Measurements from ENCODE around the gene ITPR1.
A peak's percentile ranks its signal among the peaks of the same experiment; 100 is the strongest.

The ITPR1 gene

GRCh38 chr3:4850211-4850927 is 357.2 kb downstream of the ITPR1 start:
- Histone ChIP-seq H3K27me3 (replicated peaks) (no peaks in the 10 kb centered on the region), H3K36me3 (replicated peaks) (no peaks in the 10 kb centered on the region), H3K27ac (no peak overlapping the region), H3K4me3 (ENCODE audit: low read depth, low read length) (no peak overlapping the region)
- TF ChIP-seq, protein P1, sequence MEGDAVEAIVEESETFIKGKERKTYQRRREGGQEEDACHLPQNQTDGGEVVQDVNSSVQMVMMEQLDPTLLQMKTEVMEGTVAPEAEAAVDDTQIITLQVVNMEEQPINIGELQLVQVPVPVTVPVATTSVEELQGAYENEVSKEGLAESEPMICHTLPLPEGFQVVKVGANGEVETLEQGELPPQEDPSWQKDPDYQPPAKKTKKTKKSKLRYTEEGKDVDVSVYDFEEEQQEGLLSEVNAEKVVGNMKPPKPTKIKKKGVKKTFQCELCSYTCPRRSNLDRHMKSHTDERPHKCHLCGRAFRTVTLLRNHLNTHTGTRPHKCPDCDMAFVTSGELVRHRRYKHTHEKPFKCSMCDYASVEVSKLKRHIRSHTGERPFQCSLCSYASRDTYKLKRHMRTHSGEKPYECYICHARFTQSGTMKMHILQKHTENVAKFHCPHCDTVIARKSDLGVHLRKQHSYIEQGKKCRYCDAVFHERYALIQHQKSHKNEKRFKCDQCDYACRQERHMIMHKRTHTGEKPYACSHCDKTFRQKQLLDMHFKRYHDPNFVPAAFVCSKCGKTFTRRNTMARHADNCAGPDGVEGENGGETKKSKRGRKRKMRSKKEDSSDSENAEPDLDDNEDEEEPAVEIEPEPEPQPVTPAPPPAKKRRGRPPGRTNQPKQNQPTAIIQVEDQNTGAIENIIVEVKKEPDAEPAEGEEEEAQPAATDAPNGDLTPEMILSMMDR (IDR thresholded peaks at IDR 0.05; ENCODE audit: low read depth, low read length, missing control alignments) = no peak
- no peak for DNase-seq
- in situ Hi-C loops (cut with HindIII; ENCODE audit: low pct_ligation_motif_present, low sequenced_read_pairs) = no loop called here

DNA sequence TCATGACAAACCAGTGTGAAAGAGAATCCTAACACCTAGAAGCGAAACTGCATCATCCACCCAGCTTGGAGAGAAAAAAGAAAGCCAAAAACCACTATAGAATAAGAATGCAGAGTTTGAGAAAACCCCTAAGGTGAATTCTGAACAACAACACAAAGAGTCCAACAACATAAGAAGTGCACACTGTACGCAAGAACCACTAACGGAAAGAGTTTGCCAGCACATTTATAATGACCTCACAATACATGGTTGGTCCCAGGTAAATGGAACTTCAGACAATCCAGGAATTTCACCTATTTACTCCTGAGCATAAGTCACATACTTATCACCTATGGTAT is 357.7 kb downstream of the ITPR1 start:
- no peak overlapping the region for H3K27ac ChIP-seq
- TF ChIP-seq, protein P1 (IDR thresholded peaks at IDR 0.05; ENCODE audit: low read depth, low read length, missing control alignments) = no peak
- DNase-seq = no peak

DNA sequence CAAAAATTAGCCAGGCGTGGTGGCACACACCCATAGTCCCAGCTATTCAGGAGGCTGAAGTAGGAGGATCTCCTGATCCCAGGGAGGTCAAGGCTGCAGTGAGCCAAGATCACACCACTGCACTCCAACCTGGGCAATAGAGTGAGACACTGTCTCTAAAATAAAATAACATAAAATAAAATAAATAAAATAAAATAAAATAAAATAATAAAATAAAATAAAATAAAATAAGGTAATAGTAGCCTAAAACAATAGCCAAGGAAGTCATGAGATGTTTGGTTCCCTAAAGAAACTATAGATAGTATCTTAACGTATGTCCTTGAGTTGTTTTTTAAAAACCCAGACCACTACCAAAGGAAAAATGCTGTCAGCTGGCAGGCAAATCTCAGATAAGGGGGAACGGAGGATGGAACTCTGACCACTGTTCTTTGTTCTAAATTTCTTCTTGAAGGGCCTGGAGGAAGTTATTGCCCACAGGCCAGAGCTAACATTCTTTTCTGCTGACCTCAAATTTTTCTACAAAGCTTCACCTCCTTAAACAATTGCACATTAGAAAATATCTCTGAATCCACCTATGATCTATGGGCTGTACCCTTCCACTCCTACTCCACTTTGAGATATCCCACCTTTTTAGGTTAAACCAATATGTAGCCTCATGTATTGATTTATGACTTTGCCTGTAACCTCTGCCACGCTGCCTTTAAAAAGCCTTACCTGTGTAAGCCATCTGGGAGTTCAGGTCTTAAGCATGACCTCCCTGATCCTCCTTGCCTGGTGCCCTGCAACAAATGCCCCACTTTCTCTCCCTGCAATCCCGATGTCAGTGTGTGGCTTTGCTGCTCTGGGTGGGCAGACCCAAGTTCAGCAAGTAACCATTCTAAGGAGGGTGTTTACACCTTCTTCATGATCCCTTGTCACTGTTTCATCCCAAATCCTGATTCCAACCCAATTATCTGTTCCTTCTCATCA is 359.9 kb downstream of the ITPR1 start:
- H3K4me3 ChIP-seq (ENCODE audit: low read depth, low read length) = no peak overlapping the region
- TF ChIP-seq, protein P1 (IDR thresholded peaks at IDR 0.05; ENCODE audit: low read depth, low read length, missing control alignments) = no peak
- peak; percentile 35 for DNase-seq
- H3K36me3 ChIP-seq (replicated peaks) = no peaks in the 10 kb centered on the region
- H3K27me3 ChIP-seq (replicated peaks) = no peaks in the 10 kb centered on the region
- no peak overlapping the region for H3K27ac ChIP-seq
- in situ Hi-C loops (cut with HindIII; ENCODE audit: low pct_ligation_motif_present, low sequenced_read_pairs) = no loop called here

More for the DNA sequence above, 357.7 kb downstream of the ITPR1 start:
- in situ Hi-C loops (cut with HindIII; ENCODE audit: low pct_ligation_motif_present, low sequenced_read_pairs) = no loop called here
- H3K27me3 ChIP-seq (replicated peaks) = no peaks in the 10 kb centered on the region
- H3K36me3 ChIP-seq (replicated peaks) = no peaks in the 10 kb centered on the region
- no peak overlapping the region for H3K4me3 ChIP-seq (ENCODE audit: low read depth, low read length)

GRCh38 chr3:4853749-4854140 is 360.6 kb downstream of the ITPR1 start:
- in situ Hi-C loops (cut with HindIII; ENCODE audit: low pct_ligation_motif_present, low sequenced_read_pairs) = no loop called here
- TF ChIP-seq, protein P1 (IDR thresholded peaks at IDR 0.05; ENCODE audit: low read depth, low read length, missing control alignments) = no peak
- H3K27ac ChIP-seq = no peak overlapping the region

DNA sequence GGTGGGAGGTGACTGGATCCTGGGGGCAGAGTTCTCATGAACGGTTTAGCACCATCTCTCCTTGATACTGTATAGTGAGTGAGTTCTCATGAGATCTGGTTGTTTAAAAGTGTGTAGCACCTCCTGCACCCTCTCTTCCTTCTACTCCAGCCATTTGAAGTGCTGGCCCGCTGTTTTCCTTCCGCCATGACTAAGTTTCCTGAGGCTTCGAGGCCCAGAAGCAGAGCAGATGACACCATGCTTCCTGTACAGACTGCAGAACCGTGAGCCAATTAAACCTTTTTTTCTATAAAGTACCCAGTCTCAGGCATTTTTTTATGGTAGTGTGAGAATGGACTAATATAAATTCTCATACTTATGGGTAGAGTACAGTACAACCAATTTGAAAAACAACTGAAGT is 362.5 kb downstream of the ITPR1 start:
- Histone ChIP-seq H3K4me3 (ENCODE audit: low read depth, low read length) (no peak overlapping the region), H3K27me3 (replicated peaks) (no peaks in the 10 kb centered on the region), H3K27ac (no peak overlapping the region), H3K36me3 (replicated peaks) (no peaks in the 10 kb centered on the region)
- DNase-seq = no peak
- TF ChIP-seq, protein P1 (IDR thresholded peaks at IDR 0.05; ENCODE audit: low read depth, low read length, missing control alignments) = no peak
- in situ Hi-C loops (cut with HindIII; ENCODE audit: low pct_ligation_motif_present, low sequenced_read_pairs) = no loop called here

More at GRCh38 chr3:4853749-4854140, 360.6 kb downstream of the ITPR1 start:
- H3K36me3 ChIP-seq (replicated peaks) = no peaks in the 10 kb centered on the region
- DNase-seq = no peak
- no peak overlapping the region for H3K4me3 ChIP-seq (ENCODE audit: low read depth, low read length)
- H3K27me3 ChIP-seq (replicated peaks) = no peaks in the 10 kb centered on the region
